T-cell (primary cell): ENCODE results near the gene NUP153. TPM values are rescaled to one million over a fixed set of nuclear protein-coding genes. Genes with fewer than 3 reads are reported as not detected.
A peak's percentile ranks its signal among the peaks of the same experiment; 100 is the strongest.

Source experiments
- ATAC-seq, 4 experiments: fragments of 200-7000 bp in 3 of 4; fragments of 150-1000 bp in 1 of 4; cut with Tn5 transposase; replicated peaks in 1 of 4; 1 replicate in 3 of 4; 2 replicates in 1 of 4; pipeline ENCODE4 v1.10.0; 2021; ENCODE audit warnings: moderate library complexity in 3 of 4, mild to moderate bottlenecking in 2 of 4, moderate number of reproducible peaks in 1 of 4
- CTCF ChIA-PET, 2 donors: fragments of 300-600 bp; sonication (Branson Sonifier 250); formaldehyde crosslinking; loops; one replicate each; lab custom pipeline; 2022; ENCODE audit warnings: antibody characterized with exemption in 2 of 2; lab: Charles Lee
- POLR2A ChIA-PET, 2 donors: fragments of 300-600 bp; sonication (Branson Sonifier 250); formaldehyde crosslinking; loops; one replicate each; lab custom pipeline; 2022; ENCODE audit warnings: antibody characterized with exemption in 2 of 2; lab: Charles Lee
- DNase-seq, 35 experiments: peaks; one replicate each; pipeline versions ENCODE4 v3.0.0 to v3.0.0-alpha.2; 2013 to 2023
- H3K27ac ChIP-seq: one replicate; pipeline ENCODE4 v1.5.1; 2013; ENCODE audit warnings: low read length
- H3K27me3 ChIP-seq, 2 experiments: replicated peaks in 1 of 2; 1 replicate in 1 of 2; 2 replicates in 1 of 2; pipeline versions ENCODE4 v1.6.1 to v1.7.0; 2013; ENCODE audit warnings: low read length in 1 of 2, mixed read lengths in 1 of 2; ENCODE audit not compliant: control insufficient read depth in 2 of 2, insufficient read depth in 2 of 2; ENCODE audit errors: extremely low read depth in 1 of 2
- H3K36me3 ChIP-seq, 2 donors: 1 replicate in 1 of 2; 2 replicates in 1 of 2; pipeline versions ENCODE4 v1.6.1 to v1.7.0; 2013; ENCODE audit warnings: low read length in 1 of 2; ENCODE audit not compliant: control insufficient read depth in 2 of 2, insufficient read depth in 1 of 2; ENCODE audit errors: extremely low read depth in 1 of 2
- H3K4me1 ChIP-seq, 2 experiments: 1 replicate in 1 of 2; 2 replicates in 1 of 2; pipeline versions ENCODE4 v1.6.1 to v1.7.0; 2013; ENCODE audit warnings: low read length in 2 of 2, mixed read lengths in 1 of 2; ENCODE audit not compliant: insufficient read depth in 2 of 2, control insufficient read depth in 1 of 2; ENCODE audit errors: extremely low read depth in 1 of 2
- H3K4me3 ChIP-seq, 2 donors: 1 replicate in 1 of 2; 2 replicates in 1 of 2; pipeline versions ENCODE4 v1.5.1 to v1.7.0; 2013; ENCODE audit warnings: mild to moderate bottlenecking in 2 of 2, low read length in 1 of 2, moderate library complexity in 1 of 2; ENCODE audit not compliant: control insufficient read depth in 1 of 2; ENCODE audit errors: extremely low read depth in 1 of 2
- H3K9me3 ChIP-seq: 2 replicates; pipeline ENCODE4 v1.7.0; 2013
- H3K27ac Mint-ChIP-seq, 2 donors: one replicate each; pipeline ENCODE4 v1.8.0; 2020 to 2021; ENCODE audit warnings: mild to moderate bottlenecking in 2 of 2, mixed read lengths in 2 of 2
- H3K27me3 Mint-ChIP-seq, 2 donors: one replicate each; pipeline ENCODE4 v1.8.0; 2021 to 2022; ENCODE audit warnings: mixed read lengths in 2 of 2
- H3K36me3 Mint-ChIP-seq: one replicate; pipeline ENCODE4 v1.8.0; 2021; ENCODE audit warnings: mixed read lengths
- H3K4me1 Mint-ChIP-seq, 3 donors: one replicate each; pipeline ENCODE4 v1.8.0; 2020 to 2022; ENCODE audit warnings: mixed read lengths in 3 of 3, mild to moderate bottlenecking in 1 of 3
- H3K4me3 Mint-ChIP-seq, 3 donors: one replicate each; pipeline ENCODE4 v1.8.0; 2020 to 2022; ENCODE audit warnings: mild to moderate bottlenecking in 3 of 3, mixed read lengths in 3 of 3, moderate library complexity in 3 of 3
- H3K9me3 Mint-ChIP-seq, 3 donors: one replicate each; pipeline ENCODE4 v1.8.0; 2020 to 2022; ENCODE audit warnings: mixed read lengths in 3 of 3
- WGBS: methylation state at CpG from one replicate; pipeline ENCODE4 v1.1.5; 2013; ENCODE audit warnings: missing lambda C conversion rate; ENCODE audit not compliant: insufficient coverage; 5-methylcytosine and 5-hydroxymethylcytosine counted together
- total RNA-seq, 35 experiments: library from RNA in 6 of 35; stranded (reverse) in 6 of 35; fragments of 120-200 nt in 1 of 35; gene quantifications; one replicate each; pipeline versions ENCODE4 v1.2.1 to v1.2.4 and lab custom pipeline; 2013 to 2026

Gene NUP153
- total RNA-seq, 5 donors from 2014 or later (not counting 1 experiment from before 2014, with no cell fraction given), result 46.4 to 58.5 (median 54.2) TPM

DNA sequence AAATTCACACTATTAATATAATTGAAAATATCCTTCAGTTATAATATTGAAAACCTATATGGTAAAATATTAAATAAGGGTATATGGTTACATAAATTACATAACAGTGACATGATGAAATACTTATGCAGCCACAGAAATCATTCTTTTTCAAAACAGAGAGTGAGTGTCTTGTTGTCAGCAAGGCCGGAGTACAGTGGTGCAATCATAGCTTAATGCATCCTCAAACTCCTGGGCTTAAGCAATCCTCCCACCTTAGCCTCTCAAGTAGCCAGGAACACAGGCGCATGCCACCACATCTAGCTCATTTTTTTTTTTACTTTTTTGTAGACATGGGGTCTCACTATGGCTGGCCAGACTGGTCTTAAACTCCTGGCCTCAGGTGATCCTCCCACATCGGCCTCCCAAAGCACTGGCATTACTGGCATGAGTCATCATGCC is 66.2 kb downstream of the NUP153 start:
- Mint-ChIP-seq H3K4me1 (peaks cover 15 to 19% (median 16%) of the 10 kb centered on the region in 3 donors), H3K36me3 (peaks cover 62% of the 10 kb centered on the region), H3K27ac (peak overlapping the region in 1 of 2 donors; percentile 49), H3K27me3 (no peaks in the 10 kb centered on the region), H3K9me3 (no peaks in the 10 kb centered on the region), H3K4me3 (no peak overlapping the region)
- 100% methylated on average over 1 of the region's 3 CpGs for WGBS
- no peak overlapping the region for H3K27ac ChIP-seq
- H3K4me3 ChIP-seq, result no peak overlapping the region
- ATAC-seq (no peak), DNase-seq (no peak)
- H3K36me3 ChIP-seq, result peaks cover 0 to 68% of the 10 kb centered on the region in 2 donors
- peaks cover 0 to 1% of the 10 kb centered on the region in 2 experiments for H3K4me1 ChIP-seq
- ChIA-PET POLR2A (interaction anchor here in 1 of 2 donors (0.6 kb wide), 1 partner anchor 66 kb away, joined by 3 read pairs; no protein-coding TSS in a partner anchor), CTCF (no interaction called here)
- H3K27me3 ChIP-seq, result no peaks in the 10 kb centered on the region
- H3K9me3 ChIP-seq, result no peaks in the 10 kb centered on the region

DNA sequence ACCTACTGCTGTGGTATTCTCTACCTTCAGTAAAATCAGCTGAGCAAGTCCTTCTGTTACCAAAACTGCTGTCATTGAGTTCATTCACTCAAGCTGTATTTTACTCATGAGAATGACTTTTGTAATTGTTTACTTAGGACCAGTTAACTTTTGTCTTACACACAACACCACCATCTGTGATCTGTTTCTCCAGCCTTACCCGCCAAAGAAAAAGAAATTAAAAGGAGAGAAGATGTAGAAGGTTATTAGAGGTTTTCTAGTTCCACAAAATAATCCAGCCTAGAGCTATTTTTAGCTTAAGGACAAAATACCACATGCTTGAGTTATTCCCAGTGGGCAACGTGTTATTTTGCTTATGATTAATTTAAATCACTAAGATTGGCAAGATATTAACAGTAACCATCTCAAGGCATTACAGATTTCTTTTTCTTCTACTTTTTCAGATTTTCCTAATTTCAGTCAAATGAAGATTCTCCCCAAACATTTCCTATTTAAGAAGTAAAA is 68.5 kb downstream of the NUP153 start:
- ATAC-seq (no peak), DNase-seq (no peak)
- ChIA-PET CTCF (no interaction called here), POLR2A (interaction anchor here in 1 of 2 donors (0.6 to 0.7 kb wide), 2 partner anchors 28 to 75 kb away, joined by 3 to 5 read pairs; no protein-coding TSS in a partner anchor)
- Histone ChIP-seq H3K36me3 (peaks cover 0 to 50% of the 10 kb centered on the region in 2 donors), H3K4me3 (no peak overlapping the region), H3K9me3 (no peaks in the 10 kb centered on the region), H3K4me1 (peaks cover 10 to 19% of the 10 kb centered on the region in 2 experiments), H3K27me3 (no peaks in the 10 kb centered on the region), H3K27ac (no peak overlapping the region)
- no peak overlapping the region for H3K4me3 Mint-ChIP-seq
- H3K9me3 Mint-ChIP-seq, result no peaks in the 10 kb centered on the region
- H3K4me1 Mint-ChIP-seq, result peaks cover 33 to 37% (median 33%) of the 10 kb centered on the region in 3 donors
- peaks cover 56% of the 10 kb centered on the region for H3K36me3 Mint-ChIP-seq
- WGBS, result no CpG with 5 or more reads among the region's 2 CpGs
- no peaks in the 10 kb centered on the region for H3K27me3 Mint-ChIP-seq
- peak overlapping the region in 1 of 2 donors; percentile 22 for H3K27ac Mint-ChIP-seq

DNA sequence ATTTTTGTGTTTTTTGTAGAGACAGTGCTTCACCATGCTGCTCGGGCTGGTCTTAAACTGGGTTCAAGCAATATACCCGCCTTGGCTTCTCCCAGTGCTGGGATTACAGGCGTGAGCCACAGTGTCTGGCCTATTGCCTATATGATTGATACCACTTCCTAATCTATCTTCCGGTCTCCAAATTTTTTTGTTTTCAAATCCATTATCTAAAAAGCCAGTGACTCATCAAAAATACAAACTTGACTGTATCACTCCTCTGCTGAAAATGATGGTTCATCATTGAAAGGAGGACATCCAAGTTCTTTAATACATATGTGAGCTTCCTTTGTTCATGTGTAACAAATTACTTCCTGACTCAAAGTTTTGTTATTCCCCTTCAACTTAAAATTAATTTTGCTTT is 71.2 kb downstream of the NUP153 start:
- CTCF ChIA-PET, result no interaction called here
- Histone ChIP-seq H3K9me3 (no peaks in the 10 kb centered on the region), H3K36me3 (peaks cover 0 to 51% of the 10 kb centered on the region in 2 donors), H3K4me1 (peaks cover 13 to 26% of the 10 kb centered on the region in 2 experiments), H3K4me3 (no peak overlapping the region), H3K27me3 (no peaks in the 10 kb centered on the region), H3K27ac (peak overlapping the region; percentile 12)
- Mint-ChIP-seq H3K4me3 (no peak overlapping the region), H3K27ac (peak overlapping the region; percentile 71 to 79), H3K4me1 (peaks cover 46 to 50% (median 47%) of the 10 kb centered on the region in 3 donors), H3K36me3 (peaks cover 56% of the 10 kb centered on the region), H3K9me3 (no peaks in the 10 kb centered on the region), H3K27me3 (no peaks in the 10 kb centered on the region)
- ATAC-seq (no peak), DNase-seq (no peak)
- WGBS, result 100% methylated on average over 3 of the region's 4 CpGs
- POLR2A ChIA-PET, result no interaction called here

DNA sequence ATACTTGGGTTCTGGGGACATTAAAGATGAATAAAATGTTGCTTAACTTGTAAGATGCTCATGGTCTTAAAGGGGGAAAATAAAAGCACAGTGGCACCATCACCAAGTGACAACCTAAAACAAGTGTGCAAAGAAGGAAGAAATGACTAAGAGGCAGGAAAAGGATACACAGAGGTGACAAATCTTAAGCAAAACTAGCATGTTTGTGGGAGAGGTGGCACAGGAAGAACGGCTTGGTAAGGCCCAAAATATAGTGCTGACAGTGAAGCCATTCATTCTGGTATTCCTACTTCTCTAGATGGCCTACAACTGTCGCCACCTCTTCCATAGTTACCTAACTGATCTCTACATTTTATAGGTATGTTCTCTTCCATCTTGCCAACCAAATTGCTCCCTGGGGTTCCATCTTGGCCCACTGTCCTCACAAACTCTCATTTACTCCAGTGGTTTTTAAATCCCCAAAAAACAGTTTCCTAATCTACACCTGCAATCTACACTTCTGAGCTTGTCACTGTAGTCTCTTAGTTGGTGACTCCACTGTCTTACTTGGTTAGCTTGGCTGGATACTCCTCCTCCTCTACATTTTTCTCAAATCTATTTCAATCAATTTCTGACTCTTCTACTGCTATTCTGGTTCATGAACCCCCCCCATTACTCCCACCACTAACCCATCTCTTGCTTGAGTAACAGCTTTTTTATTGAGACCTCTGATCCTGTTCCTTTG is 73.1 kb downstream of the NUP153 start:
- WGBS, result no CpG with 5 or more reads among the region's 2 CpGs
- Mint-ChIP-seq H3K36me3 (peaks cover 63% of the 10 kb centered on the region), H3K4me3 (peak overlapping the region in 2 of 3 donors; percentile 4 to 17), H3K27ac (peak overlapping the region; percentile 83 to 87), H3K4me1 (peaks cover 60 to 61% (median 61%) of the 10 kb centered on the region in 3 donors), H3K27me3 (no peaks in the 10 kb centered on the region), H3K9me3 (no peaks in the 10 kb centered on the region)
- CTCF ChIA-PET, result interaction anchor here in 1 of 2 donors (0.5 to 1.5 kb wide), 4 partner anchors 23 to 181 kb away, joined by 3 to 4 read pairs (median 3); no protein-coding TSS in a partner anchor
- H3K36me3 ChIP-seq, result peaks cover 3 to 54% of the 10 kb centered on the region in 2 donors
- H3K9me3 ChIP-seq, result no peaks in the 10 kb centered on the region
- peak overlapping the region in 1 of 2 donors; percentile 3 for H3K4me3 ChIP-seq
- ATAC-seq (peak; percentile 44 to 77 (median 68)), DNase-seq (peak in 8 of 35 experiments; percentile 0 to 59 (median 6))
- peaks cover 13 to 27% of the 10 kb centered on the region in 2 experiments for H3K4me1 ChIP-seq
- H3K27me3 ChIP-seq, result no peaks in the 10 kb centered on the region
- peak overlapping the region; percentile 48 for H3K27ac ChIP-seq
- POLR2A ChIA-PET, result interaction anchor here in 1 of 2 donors (0.6 kb wide), 1 partner anchor 55 kb away, joined by 3 read pairs; no protein-coding TSS in a partner anchor

DNA sequence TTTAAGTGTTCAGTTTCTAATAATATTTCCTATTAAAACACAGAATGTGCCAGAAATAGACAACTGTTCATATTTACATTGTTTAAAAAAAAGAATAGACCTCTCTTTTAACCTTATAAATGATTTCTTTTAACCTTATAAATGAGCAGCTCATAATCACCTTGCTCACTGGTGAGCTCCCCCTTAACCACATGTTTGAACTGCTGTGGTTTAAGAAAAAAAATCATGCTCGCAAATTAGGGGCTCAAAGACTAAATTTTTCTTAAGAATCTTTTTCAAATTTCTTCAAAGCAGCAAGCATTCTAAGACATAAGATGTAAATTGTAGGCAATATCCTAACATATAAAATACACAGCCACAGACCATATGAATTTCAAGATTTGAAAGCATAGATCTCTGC is 73.8 kb downstream of the NUP153 start:
- DNase-seq (peak in 1 of 35 experiments; percentile 28), ATAC-seq (peak in 3 of 4 experiments; percentile 17 to 50 (median 49))
- no peaks in the 10 kb centered on the region for H3K9me3 ChIP-seq
- ChIA-PET POLR2A (no interaction called here), CTCF (no interaction called here)
- Mint-ChIP-seq H3K4me3 (peak overlapping the region in 2 of 3 donors; percentile 4 to 17), H3K36me3 (peaks cover 60% of the 10 kb centered on the region), H3K27ac (peak overlapping the region; percentile 83 to 87), H3K4me1 (peaks cover 58 to 62% (median 59%) of the 10 kb centered on the region in 3 donors), H3K27me3 (no peaks in the 10 kb centered on the region), H3K9me3 (no peaks in the 10 kb centered on the region)
- no CpG with 5 or more reads among the region's 1 CpG for WGBS
- peaks cover 3 to 52% of the 10 kb centered on the region in 2 donors for H3K36me3 ChIP-seq
- H3K27me3 ChIP-seq, result no peaks in the 10 kb centered on the region
- peaks cover 13 to 28% of the 10 kb centered on the region in 2 experiments for H3K4me1 ChIP-seq
- H3K27ac ChIP-seq, result peak overlapping the region; percentile 48
- no peak overlapping the region for H3K4me3 ChIP-seq

DNA sequence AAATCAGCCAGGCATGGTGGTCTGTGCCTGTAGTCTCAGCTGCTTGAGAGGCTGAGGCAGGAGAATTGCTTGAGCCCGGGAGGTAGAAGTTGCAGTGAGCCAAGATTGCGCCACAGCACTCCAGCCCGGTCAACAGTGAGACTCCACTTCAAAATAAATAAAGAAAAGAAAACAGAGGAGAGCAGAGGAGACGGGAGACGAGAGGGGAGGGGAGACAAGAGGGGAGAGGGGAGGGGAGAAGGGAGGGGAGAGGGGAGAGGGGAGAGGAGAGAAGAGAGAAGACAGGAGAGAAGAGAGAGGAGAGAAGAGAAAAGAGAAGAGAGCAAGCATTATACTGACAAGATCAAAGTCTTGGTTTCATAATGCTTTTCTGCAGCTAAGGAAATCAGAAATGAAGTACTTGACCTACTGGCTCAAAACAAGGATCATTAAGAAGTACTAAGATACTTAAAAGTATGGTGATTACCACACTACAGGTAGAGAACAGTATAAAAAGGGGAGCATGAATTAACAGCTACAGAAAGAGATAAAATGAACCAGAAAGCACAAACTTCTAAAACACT is 76.1 kb downstream of the NUP153 start:
- Histone ChIP-seq H3K36me3 (peaks cover 3 to 57% of the 10 kb centered on the region in 2 donors), H3K9me3 (no peaks in the 10 kb centered on the region), H3K4me1 (peaks cover 13 to 28% of the 10 kb centered on the region in 2 experiments), H3K27me3 (no peaks in the 10 kb centered on the region), H3K4me3 (no peak overlapping the region), H3K27ac (no peak overlapping the region)
- ChIA-PET POLR2A (no interaction called here), CTCF (no interaction called here)
- no peaks in the 10 kb centered on the region for H3K9me3 Mint-ChIP-seq
- H3K36me3 Mint-ChIP-seq, result peaks cover 49% of the 10 kb centered on the region
- peak overlapping the region; percentile 53 to 66 for H3K27ac Mint-ChIP-seq
- peaks cover 50 to 59% (median 54%) of the 10 kb centered on the region in 3 donors for H3K4me1 Mint-ChIP-seq
- ATAC-seq (no peak), DNase-seq (no peak)
- H3K27me3 Mint-ChIP-seq, result no peaks in the 10 kb centered on the region
- WGBS, result no CpG with 5 or more reads among the region's 5 CpGs
- no peak overlapping the region for H3K4me3 Mint-ChIP-seq
